ENCODE results near the gene ZNF445.
"Not testable (repeated sequence)": the region's sequence is repeated elsewhere in the genome, so short reads cannot be mapped to it uniquely, and the experiment has no call there.

Gene ZNF445

DNA sequence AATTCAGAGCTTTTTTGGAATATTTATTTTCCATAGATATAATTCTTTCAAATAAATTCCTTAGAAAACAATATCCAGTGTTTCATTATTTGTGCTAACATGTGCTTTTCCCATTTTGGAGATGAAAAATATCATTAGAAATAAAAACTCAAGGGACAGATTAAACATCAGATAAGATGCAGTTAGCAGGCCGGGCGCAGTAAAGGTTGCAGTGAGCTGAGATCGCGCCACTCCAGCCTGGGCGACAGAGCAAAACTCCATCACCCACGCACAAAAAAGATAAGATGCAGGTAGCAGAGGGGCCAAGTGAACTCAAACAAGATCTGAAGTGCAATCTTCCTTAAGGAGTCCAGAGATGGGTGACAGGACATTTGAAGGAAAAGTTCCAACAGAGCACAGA is 48.0 kb downstream of the ZNF445 start:
- no peak for DNase-seq

DNA sequence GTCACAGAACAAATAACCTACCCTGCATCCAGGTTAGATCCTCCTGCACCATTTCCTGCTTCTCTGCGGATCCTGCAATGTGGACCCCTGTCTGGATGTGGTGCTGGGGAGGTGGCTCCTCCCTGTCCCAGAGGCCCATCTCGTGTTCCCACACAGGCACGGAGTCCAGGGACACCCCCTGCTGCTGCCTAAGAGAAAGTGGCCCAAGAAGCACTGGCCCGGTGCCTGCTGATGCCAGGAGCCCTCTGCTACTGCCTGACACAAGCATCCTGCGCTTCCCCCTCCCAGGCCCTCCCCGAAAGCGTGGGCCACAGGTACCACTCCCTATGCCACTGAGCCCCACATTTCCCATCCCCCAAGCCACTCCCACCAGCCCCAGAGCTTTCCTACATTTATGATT is 48.6 kb downstream of the ZNF445 start:
- DNase-seq: no peak

DNA sequence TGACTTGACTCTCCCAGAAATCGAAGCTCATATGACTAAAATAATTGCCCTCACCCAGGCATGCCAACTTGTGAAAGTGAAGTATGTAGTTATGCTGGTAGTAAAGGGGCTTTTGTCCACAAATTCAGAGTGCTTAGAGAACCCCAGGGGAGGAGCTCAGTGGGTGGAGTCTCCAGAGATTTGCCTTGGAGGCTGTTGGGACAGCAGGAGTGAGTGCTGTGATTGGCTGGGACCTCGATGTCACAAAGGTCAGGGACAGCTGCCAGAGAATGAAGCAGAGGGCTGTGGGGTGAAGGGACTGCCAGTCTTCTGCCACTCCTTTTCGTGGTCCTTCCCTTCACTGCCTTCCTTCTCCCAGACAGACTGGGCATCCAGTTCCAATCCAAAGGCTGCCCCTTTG is 49.8 kb downstream of the ZNF445 start:
- no peak for DNase-seq

DNA sequence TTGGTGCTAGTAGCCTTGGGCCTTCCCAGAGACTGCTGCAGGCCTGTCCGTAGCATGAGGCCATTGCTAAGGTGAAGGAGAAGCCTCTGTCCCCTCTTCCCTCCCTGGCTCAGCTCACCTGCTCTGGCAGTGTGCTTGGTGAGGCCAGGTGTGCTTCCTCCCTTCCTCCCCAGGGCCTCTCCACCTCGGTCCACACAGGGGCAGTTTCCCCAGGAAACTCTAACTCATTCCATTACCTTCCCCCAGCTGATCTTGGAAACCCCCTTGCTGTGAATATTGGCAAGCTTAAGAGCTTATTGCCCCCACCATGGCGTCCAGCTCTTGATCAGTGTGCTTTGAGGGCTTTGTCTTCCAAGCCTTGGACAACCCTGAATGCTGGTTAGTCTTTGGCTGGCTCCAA is 52.7 kb downstream of the ZNF445 start:
- DNase-seq: no peak

DNA sequence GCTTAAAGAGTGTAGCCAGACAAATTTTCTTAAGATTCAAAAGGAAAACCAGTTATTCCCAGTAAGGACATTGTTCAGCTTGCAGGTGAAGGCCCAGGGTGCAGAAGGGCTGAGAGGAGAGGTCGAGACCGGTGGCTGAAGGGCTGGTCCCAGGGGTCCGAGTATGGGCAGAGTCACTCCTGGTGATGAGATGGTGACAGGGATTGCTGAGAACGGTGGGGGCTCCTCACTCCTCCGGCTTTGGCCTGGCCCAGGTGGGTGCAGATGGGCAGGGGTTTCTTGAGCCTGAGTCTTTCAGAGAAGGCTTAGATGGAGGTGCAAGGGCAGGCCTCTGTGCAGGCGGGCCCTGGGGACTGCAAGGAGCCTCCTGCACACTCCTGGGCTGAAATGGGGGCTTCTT is 56.2 kb downstream of the ZNF445 start:
- no peak for DNase-seq

DNA sequence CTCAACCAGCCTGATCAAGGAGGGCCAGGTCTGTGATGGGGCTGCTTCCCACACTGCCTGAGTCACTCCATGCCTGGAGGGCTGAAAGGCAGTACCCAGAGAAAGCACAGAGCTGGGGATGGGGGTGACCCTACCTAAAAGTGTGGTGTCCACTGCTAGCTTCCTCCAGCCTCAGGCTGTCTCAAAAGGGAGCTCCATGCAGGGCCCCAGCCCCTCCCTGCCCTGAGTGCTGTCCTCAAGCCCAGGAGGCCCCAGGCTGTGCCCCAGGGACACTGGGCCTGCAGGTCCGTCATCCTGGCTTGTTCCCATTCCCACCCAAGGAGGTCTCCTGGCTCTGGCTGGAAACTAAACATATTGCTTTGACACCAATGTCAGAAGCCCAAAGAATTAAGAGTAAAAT is 56.8 kb downstream of the ZNF445 start:
- DNase-seq: no peak

DNA sequence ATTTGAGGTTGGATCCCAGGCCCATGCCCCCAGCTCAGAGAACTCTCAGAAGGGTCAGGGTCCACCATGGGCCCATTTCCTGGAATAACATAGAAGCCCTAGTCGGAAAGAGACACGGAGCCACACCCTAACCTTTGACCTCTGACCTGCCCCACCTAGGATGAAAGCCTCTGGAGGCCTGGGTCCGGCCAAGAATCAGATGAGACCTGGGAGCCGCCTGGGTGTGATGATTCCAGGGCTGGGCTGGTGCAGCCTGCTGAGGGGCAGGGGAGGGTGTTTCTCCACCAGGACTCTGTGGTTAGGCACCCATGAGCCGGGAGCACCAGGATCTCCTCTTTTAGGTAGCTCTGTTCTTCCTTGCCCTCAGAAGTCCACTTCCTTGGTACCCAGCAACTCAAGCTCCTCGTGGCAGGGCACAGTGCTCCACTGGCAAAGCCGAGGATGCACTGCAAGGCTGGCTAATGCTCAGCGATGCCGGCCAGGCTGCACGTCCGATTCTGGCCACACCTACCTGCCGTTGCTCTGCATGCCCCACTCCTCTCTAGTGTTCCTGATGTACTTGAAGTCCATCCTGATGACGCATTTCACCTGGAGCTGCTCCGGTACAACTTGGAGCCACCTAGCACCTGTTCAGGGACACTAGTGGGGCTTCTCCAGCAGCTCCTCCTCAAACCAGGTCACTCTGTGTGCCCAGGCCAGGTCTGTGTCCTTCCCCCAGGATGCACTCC is 57.4 kb downstream of the ZNF445 start:
- DNase-seq: no peak

DNA sequence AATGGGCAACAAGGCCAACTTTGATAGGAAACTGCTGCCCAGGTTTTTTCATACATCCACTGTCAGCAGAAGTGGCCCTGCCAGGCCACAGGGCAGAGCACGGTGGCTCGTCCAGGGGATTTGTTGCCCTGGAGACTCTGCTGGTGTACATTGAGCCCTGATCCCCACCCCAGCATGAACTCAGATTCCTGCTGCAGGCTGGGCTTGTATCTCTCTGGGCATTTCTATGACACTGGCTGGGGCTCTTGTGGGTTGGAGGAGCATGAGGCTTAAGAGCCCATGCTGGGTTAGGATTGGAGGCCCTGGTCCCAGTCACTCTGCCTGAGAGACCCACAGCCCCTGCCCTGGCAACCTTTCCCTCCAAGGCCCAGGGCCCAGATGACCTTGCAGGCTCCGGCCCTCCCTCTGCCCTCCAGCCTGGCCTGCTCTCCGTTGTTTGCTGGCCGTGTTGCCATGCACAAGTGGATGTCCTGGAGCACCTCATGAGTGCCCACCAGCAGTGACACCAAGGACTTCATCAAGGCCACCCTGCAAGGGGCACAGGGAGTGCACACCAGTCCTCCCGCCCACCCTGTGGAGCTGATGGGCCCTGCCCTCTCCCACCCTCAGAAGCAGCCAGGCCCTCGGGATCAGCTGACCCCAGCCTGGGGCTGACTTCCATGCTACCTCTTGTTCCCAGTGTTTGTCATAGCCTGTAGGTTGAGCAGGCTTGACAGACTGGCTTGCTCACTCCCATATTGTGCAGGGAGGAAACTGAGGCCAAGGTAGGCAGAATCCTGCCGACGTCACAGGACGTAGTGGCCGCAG is 58.2 kb downstream of the ZNF445 start:
- DNase-seq: no peak

DNA sequence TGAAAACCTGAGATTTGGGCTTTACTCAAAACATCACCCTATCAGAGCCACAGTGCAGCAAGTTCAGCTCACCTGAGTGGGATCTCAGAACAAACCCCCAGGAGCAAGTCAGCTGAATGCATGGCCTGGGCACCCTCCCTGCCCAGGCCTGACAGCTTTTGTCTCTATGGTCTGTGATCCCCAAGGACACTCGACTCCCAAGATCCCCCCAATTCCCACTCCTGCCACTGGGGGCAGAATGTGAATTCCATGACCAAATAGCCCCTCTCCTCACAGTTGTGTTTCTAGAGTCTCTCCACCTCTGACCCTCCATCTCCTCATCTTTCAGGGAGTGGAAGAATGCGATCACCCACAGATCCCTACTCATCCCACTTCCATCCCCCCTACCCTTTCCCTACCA is 58.9 kb downstream of the ZNF445 start:
- no peak for DNase-seq

DNA sequence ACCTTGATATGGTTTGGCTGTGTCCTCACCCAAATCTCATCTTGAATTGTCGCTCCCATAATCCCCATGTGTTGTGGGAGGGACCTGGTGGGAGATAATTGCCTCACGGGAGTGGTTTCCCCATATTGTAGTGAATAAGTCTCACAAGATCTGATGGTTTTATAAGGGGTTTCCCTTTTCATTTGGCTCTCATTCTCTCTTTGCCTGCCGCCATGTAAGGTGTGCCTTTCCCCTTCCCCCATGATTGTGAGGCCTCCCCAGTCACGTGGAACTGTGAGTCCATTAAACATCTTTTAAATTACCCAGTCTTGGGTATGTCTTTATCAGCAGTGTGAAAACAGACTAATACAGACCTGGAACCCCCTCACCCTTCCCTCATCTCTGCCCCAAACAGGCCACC is 59.4 kb downstream of the ZNF445 start:
- DNase-seq: not testable (repeated sequence)

DNA sequence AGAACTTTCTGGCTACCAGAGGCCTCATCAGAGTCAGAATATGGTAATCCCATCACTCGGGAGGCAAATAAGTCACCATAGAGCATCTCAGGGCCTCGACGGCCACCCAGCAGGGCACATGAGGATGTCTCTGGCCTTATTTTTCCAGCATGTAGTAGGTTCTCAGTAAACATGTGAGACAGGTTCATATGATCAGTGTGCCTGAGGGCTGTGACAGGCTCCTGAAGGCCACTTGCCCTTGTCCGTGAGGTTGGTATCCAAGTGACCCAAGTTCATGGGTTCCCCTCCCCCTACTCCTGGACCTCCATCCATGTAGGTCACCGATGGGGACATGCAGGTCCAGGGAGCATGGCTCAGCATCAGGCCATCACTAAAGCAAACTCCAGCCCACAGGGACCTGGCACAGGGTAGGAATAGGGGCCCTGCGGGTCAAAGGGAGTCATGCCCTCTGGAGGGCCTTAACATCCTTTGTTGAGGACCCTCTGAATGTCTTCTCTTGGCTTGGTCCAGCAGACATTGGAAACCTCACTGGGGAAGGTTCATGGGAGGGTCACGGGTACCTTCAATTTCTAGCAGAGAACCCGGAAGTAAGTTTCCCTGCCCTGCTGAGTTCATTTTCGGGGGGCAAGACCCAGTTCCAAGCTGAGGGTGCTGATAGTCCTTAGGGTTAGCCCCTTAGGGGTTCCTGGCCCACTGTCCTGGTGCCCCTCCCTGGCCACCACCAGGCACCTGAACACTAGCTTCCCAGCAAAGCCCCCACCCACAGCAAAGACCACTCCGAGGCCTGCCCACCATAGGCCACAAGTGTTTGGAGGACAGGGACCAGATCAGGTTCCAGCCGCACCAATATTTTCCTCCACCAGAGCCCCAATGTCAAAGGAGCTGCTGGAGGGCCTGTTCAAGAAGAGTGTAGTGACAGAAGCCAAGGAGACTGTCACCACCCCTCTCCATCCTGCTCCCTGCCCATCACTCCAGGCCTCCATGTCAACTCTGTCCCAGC is 61.1 kb downstream of the ZNF445 start:
- DNase-seq: no peak

DNA sequence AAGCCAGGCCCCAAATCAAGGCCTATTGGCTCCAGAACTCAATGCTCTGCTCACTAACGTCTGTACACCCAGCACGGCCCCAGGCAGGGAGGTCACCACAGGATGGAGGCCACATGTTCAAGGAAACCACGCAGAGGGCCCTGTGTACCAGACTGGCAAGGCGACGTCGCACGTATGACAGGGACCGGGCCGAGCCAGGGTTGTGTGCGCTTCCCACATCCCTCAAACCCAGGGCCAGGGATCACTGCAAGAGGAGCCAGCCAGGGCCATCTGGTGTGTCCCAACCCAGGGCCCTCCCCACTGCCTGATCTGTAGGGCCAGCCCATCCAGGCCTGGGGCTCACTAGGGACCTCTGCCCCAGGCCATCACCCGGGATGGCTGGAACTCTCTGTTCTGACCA is 62.0 kb downstream of the ZNF445 start:
- DNase-seq: no peak

DNA sequence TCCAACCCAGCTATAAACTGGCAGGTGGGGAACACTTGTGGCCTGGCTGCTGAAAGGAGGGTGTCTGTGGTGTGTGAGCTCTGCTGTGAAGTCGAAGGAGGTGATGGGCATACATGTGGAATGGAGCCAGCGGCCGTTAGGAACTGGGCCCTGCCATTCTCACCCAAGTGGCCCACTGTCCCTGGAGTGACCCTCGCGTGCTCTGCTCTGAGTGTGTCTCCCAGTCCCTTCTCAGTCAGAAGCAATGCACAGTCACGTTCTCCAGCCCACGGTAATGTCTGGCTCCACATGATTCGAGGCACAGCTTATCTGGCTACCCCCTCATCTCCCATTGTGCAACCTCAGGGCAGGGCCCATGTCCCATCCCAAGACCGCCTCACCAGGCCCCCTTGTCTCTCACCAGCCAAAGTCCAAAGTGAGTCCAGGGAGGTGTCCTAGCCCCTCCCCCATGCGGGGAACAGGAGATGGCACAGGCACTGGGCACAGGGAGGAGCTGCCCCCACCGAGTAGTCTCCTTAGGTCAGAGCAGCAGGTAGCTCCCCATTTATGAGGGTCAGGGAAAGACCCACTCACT is 62.9 kb downstream of the ZNF445 start:
- no peak for DNase-seq

DNA sequence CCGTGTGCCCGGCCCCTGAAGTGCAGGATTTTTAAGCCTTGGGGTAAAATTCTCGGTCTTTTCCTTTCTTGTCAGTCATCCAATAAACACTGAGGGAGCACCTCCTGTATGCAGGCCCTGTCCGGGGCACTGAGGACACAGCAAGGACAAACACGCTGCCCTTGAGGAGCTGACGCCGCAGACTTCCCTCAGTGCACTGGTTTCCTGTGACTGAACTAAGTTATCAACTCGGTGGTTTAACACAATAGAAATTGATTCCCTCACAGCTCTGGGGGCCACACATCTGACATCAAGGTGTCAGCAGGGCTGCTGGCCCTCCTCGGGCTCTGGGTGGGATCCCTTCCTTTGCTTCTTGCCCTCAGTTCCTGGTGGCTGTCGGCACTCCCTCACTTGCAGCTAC is 65.1 kb downstream of the ZNF445 start:
- no peak for DNase-seq

DNA sequence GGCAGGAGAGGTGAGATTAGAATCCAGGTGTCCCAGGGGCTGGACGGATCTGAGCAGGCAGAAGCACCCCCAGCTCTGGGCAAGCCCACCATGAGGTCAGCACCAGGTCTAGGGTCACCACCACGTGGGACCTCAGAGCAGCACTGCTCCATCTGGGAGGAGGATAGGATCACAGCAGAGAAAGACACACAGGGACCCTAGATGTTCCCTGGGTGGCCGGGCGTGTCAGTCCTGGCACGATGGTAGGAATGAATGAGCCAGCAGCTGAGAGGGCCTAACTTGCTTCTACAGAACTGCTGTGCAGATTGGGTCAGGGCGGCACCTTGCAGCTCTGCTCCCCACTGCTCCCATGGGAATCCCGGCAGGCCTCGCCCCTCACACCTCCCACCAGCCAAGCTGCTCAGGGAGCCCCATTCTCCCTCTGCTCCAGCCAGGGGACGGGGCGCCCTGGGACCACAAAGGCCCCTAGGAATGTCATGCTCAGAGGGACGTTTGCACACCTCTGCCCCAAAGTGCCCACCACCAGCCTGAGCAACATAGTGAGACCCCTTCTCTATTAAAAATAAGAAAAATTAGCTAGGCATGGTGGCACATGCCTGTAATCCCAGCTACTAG is 66.3 kb downstream of the ZNF445 start:
- no peak for DNase-seq

DNA sequence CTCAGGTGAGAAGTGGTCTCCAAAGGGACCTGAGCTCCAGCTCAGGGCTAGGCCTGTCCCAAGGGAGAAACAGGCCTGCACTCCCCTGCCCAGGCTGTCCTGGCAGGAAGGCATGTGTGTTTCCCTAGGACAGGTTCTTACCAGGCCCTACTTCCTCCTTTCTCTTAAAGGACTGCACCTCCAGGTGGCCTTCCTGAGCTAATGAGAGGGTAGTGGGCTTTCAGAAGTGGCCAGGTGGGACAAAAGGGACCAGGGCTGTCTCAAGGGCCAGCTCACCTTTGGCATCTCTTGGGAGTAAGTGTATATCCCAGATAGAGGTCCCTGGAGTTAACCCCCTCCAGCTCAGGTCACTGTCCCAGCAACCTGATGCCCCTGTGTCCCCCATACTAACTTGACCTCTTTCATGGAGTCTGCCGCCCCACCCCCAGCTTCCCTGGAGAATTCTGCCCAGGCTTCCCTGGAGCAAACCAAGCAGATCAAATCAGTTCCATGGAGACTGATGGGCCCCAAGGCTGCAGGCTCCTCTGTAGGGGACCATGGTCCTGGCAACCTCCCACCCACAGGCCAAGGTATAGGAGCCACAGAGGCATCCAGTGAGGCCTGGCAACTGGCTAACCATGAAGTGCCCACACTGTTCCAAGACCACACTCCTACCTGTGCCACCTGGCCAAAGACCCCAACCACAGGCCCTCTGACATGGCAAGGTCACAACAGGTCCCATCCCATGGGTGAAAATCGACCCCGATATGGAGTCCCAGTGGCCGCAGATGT is 67.6 kb downstream of the ZNF445 start:
- no peak for DNase-seq

DNA sequence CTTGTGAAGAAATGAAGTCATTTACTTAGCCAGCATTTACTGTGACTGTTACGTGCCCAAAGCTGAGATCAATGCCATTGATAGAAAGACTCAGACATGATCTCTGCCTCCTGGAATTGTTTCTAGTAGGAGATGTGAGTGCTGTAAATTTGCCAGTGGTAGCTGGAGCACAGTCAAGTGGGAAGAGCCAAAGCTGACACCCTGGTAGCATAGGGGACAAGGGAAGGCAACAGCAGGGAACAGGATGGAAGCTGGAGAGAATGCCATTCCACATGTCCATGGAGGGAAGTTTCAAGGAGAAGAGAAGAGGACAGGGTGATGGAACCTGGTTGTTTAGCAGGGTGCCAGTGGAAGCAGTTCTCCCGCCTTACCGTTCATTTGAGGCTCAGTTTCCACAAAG is 74.9 kb downstream of the ZNF445 start:
- DNase-seq: no peak

DNA sequence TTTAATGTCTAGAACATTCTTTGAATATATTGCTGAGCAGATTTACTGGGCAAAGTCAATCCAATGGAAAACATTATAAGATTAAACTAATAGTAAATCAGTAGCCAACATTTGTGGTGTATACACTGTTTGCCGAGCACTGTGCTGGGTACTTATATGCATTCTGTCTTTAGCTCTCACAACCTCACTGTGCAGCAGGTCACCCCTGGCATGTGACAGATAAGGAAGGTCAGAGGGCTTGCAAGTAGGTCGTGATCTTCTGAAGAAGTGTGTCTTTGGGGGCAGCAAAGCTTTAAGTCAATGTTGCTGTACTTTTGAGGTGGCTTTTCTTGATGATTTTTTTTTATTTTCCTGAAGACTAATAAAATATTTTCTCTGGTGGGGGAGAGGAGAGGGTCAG is 76.7 kb downstream of the ZNF445 start:
- no peak for DNase-seq

DNA sequence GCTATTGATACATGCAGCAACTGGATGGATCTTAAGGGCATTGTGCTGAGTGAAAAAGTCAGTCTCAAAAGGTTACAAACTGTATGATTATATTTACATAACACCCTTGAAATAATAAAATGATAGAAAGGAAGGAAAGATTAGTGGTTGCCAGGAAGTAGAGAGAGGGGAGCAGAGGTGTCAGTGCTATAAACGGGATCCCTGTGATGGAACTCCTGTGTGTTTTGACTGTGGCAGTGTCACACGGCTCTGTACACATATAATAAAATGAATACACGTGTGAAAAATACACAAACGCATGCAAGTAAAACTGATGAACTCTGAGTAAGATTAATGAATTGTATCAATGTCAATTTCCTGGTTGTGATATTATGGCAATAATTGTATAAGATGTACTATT is 78.6 kb downstream of the ZNF445 start:
- no peak for DNase-seq

DNA sequence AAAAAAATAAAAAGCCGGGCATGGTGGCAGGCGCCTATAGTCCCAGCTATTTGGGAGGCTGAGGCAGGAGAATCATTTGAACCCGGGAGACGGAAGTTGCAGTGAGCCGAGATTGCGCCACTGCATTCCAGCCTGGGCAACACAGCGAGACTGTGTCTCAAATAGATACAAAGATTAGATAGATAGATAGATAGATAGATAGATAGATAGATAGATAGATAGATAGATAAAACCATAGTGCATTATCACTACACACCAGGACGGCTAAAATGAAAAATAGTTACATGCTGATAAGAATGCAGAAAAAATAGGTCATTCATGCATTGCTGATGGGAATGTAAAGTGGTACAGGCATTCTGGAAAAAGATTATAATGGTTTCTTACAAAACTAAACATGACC is 79.2 kb downstream of the ZNF445 start:
- DNase-seq: not testable (repeated sequence)

All from EL (cell line).